ENCODE results near the gene PROP1.
"Not testable (repeated sequence)": the region's sequence is repeated elsewhere in the genome, so short reads cannot be mapped to it uniquely, and the experiment has no call there.

Gene PROP1

DNA sequence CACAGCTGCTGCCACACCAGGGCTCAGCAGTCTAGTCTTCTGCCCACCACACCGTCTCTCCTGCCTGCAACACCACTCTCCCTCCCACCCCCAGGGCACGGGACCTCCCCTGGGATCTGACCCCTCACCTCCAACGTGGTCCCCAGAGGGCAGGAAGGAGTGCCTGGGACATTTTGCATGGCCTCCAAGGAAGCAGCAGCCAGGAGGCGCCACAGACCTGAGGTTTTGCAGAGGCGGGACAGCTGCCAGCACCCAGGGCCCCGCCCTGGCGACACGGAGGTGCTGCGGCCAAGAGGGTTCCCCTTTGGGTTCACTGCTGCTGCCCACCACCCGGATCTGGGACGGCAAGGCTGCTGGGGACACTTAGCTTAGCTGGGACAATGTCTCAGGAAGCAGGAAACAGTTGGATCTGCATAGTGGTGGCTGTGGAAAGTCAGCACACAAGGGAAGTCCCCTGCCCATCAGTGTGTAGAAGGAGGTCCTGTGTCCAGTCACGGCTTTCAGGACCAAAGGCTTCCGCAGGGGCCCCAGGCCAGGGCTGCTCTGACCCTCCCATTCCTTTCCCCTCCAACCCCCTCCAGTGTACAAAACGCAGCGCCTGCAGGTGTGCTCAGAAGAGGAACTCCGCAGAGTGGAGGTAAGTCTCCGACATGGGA, 13.8 kb downstream of the PROP1 start:
- DNase-seq = no peak

GRCh38 chr5:177981296-177982071, 14.6 kb downstream of the PROP1 start:
- no peak for DNase-seq

DNA sequence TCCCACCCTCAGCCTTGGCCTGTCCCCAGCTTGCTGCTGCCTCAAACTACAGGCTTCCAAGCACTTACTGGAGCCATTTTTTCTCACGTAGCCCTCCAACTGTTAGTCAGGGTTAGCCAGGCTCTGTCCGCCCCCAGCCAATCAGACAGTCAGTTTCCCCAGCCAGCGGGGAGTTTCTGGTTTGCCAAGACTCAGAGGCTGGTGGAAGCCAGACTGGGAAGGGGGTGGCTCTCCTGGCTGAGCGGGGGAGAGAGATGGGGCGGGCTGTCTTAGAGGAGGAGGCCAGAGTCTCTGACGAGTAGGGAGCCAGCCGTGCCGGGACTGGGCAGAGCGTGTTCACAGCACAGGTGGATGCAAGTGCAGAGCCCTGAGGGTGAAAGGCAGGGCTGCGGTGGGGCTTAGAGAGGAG, 15.3 kb downstream of the PROP1 start:
- no peak for DNase-seq

DNA sequence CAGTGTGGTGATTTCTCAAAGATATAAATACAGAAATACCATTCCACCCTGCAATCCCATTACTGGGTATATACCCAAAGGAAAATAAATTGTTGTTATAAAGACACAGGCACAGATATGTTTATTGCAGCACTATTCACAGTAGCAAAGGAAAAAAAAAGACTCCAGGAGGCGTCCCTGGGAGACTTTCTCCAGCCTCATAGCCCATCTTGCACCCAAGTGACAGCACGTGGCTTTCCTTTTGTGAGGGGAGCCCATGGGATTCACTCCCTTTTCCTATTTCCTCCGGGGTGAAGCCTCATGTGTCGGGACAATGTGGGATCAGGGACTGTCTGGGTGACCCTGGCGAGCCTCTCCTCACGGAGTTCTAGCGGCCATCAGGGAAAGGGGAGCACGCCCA, 18.4 kb downstream of the PROP1 start:
- DNase-seq = not testable (repeated sequence)

DNA sequence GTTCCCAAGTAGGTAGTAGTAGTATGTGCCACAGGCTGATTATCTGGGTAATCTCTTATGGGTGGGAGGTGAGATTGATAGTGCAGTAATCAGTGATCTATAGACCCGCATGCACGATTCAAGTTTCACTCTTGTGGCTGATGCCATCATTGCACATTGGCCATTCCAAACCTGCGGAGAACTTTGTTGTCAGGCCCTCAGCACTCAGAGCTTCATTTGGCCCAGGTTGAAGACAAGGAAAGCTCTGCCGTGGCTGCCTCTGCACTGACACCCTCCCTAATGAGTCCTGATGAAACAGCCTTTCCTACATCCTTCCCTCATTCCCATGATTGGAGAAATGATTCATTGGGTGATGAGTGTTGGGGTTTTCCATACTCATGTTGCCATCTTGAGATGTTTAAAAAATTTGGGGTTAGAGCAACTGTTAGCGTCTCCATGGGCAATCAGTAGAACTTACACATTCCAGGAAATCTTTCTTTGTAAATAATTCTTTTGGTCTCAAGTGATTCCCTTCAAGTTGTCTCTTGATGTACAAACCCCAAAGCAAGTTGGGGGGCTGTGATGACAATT, 22.9 kb downstream of the PROP1 start:
- no peak for DNase-seq

GRCh38 chr5:177972613-177973012, 23.4 kb downstream of the PROP1 start:
- no peak for DNase-seq

GRCh38 chr5:177972014-177972413, 24.0 kb downstream of the PROP1 start:
- DNase-seq = not testable (repeated sequence)

GRCh38 chr5:177968661-177969211, 27.3 kb downstream of the PROP1 start:
- DNase-seq = no peak

DNA sequence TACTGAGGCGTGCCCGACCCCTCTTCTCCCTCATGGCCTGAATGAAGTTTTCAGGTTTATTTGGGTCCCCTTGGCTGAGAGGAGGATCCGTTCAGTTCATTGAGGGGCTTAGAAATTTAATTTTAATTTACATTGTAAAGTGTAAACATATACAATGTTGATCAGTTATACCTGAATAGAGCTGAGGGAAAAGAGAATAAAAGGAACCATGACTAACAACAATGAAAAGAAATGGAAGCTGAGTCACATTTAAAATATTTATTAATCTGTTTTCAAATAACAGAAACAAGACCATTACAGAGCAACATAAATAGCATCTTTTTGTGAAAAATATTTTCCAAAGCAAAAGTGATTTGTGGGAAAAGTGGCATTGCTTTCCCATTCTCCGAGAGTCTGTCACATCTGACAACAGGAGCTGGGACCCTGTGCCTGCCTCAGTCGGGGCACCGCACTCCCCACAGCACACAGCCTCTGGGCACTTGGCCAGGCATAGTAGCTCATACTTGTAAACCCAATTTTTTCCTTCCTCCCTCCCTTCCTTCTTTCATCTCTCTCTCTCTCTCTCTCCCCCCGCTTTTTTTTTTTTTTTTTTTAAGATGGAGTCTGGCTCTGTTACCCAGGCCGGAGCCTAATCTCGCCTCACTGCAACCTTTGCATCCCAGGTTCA, 28.7 kb downstream of the PROP1 start:
- DNase-seq = no peak

DNA sequence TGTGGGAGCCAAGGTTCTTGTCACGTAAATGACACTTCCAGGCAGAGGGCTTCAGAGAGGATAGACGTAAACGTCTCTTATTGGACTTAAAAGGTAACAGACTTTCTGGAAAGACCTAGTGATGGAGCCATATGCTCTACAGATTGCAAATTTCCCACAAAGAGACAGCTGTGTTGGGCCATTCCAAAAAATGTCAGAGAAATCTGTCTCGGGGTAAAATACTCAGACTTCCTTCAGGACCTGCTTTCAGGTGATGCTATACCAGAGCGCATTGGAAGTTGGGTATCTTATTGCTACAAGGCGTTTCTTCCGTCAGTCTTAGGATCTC, 29.2 kb downstream of the PROP1 start:
- no peak for DNase-seq

DNA sequence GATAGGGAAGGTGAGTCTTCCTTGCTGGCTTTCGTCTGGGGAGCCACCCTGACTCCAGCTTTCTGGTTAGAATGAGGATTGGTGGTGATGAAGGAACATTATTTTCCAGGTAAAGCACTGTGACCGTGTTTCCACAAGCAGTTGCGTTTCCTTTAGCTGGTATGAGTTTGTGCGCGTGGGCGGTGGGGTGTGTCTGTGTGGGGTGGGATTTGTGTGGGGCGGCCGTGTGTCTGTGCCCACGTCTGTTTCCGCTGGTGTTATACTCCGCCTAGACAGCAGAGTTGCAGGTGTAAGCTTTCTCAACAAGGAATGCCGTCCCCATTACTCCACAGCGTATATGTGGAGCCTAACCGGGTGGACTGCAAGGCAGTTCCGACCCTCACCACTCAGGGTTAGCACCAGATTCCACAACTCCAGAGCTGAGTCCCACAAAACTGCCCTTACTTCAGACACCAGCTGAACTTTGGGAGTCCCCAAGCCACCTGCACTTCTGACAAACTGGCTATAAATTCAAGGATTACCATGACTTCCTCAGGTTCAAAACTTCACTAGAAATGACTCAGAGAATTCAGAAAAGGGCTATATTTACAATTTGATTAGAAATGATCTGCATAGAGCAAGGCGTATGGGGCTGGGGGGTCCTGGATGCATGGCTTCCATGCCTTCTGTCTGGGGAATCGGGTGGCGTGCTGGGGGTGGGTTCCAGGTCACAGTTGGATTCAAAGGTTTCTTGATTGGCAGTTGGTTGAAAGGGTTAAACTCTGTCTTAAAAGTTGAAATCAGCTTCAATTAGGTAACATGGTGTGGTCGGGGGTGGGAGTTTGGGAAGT, 29.8 kb downstream of the PROP1 start:
- no peak for DNase-seq

GRCh38 chr5:177964471-177964870, 31.6 kb downstream of the PROP1 start:
- DNase-seq = no peak

DNA sequence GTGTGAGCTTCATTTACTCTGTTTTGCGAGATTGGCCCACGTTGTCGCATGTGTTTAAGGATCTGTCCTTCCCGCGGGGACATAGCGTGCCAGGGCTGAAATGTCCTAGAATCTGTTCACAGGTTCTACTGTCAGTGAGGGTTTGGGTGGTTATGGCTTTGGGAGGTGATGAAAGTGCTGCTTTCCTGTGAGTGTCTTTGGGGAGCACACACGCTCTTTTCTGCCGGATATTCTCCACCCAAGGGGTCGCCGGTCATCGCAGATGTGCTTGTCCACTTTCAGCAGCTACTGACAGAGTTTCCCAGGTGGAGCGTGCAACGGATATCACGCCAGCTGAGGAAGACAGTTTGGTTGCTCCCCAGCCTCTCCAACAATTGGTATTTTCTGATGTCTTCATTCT, 32.1 kb downstream of the PROP1 start:
- no peak for DNase-seq

GRCh38 chr5:177959315-177959714, 36.7 kb downstream of the PROP1 start:
- no peak for DNase-seq

GRCh38 chr5:177958696-177959095, 37.3 kb downstream of the PROP1 start:
- DNase-seq = no peak

DNA sequence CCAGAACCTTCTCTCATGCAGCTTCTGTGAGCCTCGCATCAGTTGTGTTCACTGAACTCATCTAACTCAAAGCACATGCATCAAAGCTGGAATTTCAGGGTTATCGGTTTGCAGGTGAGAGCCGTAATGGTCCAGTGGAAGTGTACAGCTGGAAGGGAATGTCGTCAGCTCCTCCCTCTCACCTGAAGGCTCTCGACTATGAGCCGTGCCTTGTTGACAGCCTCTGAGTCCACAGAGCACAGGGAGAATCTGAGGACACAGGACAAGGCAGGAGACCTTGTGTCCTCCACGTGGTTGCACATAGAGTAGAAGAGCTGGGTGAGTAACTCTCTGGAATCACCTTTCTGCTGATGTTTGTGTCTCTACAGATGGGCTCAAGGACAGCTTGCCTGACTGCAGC, 38.8 kb downstream of the PROP1 start:
- no peak for DNase-seq

GRCh38 chr5:177953101-177953500, 42.9 kb downstream of the PROP1 start:
- DNase-seq = not testable (repeated sequence)

DNA sequence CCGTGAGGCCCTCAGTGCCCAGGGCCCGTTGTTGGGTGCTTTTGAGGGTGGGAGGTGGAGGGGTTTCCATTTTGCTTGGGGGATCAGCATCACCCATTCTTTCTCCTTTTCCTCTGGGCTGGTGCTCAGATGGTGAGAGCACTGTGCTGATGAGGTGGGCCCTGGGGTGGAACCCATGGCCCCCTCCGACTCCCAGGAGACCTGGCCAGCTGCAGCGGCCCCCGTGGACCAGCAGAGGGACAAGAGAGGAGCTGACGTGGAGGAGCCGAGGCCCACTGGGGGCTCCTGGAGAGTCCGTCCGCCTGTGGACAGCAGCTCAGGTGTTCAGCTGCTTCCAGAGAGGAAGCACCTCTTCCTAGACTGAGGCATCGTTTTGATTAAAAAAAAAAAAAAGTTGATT, 46.4 kb downstream of the PROP1 start:
- not testable (repeated sequence) for DNase-seq

- not testable (repeated sequence) for DNase-seq
Measured at GRCh38 chr5:177949065-177949464, 47.0 kb downstream of the PROP1 start.

DNA sequence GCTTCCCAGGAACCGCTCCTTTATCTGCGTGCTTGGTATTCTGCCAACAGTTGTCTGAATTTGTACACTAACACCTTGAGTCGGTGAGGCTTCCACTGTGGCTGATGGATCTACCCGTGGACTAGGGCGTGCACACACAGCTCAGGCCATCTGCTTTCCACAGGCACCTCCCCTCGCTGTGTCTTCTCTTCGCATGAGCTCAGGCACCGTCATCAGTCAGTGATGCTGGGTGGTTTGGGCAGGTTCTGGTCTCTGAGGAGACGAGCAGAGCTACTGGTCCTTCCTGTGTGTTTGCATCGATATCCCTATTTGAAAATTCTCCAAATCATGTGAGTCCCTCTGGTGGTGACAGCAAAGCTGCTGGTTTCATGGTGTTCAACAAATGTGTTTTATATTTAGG, 48.1 kb downstream of the PROP1 start:
- peak; percentile 42 for DNase-seq

- DNase-seq = not testable (repeated sequence)
Measured at GRCh38 chr5:177945601-177946283, 50.3 kb downstream of the PROP1 start.

- not testable (repeated sequence) for DNase-seq
Measured at GRCh38 chr5:177945145-177945544, 50.9 kb downstream of the PROP1 start.

Data from NCI-H1092 (cell line).